DND-41 (cell line): Measurements from ENCODE around the gene FAM83C.

ENCODE experiments used
- EZH2 ChIP-seq: IDR thresholded peaks from 3 replicates; pipeline ENCODE4 v1.6.1; 2012; ENCODE audit warnings: borderline replicate concordance, low read depth, mild to moderate bottlenecking, moderate library complexity, low read length, inconsistent platforms; ENCODE audit not compliant: severe bottlenecking
- TF ChIP-seq, protein P1 (sequence below): IDR thresholded peaks from 2 replicates; pipeline ENCODE4 v1.5.1; 2012; ENCODE audit warnings: borderline replicate concordance, low read length, moderate library complexity, mild to moderate bottlenecking; ENCODE audit not compliant: poor library complexity, severe bottlenecking; ENCODE audit errors: extremely low read depth

DNA sequence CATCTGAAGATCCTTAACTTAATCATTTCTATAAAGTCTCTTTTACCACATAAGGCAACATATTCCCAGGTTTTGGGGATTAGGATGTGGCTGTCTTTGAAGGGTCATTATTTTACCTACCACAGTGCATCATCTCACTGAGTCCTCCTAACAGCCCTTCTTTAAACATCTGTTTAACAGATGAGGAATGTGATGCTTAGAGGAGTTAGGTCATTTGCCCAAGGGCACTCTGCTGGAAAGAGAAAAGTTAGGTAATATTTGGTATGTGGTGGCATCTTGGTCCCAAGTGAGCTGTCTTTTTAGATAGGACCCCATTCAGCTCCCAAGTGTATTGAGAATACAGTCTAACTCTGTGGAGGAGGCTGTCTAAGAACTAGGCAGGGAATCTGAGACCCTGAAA lies 54.7 kb downstream of the FAM83C start:
- TF ChIP-seq, protein P1, sequence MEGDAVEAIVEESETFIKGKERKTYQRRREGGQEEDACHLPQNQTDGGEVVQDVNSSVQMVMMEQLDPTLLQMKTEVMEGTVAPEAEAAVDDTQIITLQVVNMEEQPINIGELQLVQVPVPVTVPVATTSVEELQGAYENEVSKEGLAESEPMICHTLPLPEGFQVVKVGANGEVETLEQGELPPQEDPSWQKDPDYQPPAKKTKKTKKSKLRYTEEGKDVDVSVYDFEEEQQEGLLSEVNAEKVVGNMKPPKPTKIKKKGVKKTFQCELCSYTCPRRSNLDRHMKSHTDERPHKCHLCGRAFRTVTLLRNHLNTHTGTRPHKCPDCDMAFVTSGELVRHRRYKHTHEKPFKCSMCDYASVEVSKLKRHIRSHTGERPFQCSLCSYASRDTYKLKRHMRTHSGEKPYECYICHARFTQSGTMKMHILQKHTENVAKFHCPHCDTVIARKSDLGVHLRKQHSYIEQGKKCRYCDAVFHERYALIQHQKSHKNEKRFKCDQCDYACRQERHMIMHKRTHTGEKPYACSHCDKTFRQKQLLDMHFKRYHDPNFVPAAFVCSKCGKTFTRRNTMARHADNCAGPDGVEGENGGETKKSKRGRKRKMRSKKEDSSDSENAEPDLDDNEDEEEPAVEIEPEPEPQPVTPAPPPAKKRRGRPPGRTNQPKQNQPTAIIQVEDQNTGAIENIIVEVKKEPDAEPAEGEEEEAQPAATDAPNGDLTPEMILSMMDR = no peak
- TF ChIP-seq EZH2 = no peak
